Measurements from ENCODE around the gene KDM3B. TPM values are rescaled to one million over a fixed set of nuclear protein-coding genes. Genes with fewer than 3 reads are reported as not detected.

KDM3B gene
- total and polyA plus RNA-seq, 9 of the 15 experiments (the other 6 are each of a cell fraction or from before 2014, with no cell fraction given): 13.8 to 62.8 (median 41.9) TPM

- TF ChIP-seq, protein P1, sequence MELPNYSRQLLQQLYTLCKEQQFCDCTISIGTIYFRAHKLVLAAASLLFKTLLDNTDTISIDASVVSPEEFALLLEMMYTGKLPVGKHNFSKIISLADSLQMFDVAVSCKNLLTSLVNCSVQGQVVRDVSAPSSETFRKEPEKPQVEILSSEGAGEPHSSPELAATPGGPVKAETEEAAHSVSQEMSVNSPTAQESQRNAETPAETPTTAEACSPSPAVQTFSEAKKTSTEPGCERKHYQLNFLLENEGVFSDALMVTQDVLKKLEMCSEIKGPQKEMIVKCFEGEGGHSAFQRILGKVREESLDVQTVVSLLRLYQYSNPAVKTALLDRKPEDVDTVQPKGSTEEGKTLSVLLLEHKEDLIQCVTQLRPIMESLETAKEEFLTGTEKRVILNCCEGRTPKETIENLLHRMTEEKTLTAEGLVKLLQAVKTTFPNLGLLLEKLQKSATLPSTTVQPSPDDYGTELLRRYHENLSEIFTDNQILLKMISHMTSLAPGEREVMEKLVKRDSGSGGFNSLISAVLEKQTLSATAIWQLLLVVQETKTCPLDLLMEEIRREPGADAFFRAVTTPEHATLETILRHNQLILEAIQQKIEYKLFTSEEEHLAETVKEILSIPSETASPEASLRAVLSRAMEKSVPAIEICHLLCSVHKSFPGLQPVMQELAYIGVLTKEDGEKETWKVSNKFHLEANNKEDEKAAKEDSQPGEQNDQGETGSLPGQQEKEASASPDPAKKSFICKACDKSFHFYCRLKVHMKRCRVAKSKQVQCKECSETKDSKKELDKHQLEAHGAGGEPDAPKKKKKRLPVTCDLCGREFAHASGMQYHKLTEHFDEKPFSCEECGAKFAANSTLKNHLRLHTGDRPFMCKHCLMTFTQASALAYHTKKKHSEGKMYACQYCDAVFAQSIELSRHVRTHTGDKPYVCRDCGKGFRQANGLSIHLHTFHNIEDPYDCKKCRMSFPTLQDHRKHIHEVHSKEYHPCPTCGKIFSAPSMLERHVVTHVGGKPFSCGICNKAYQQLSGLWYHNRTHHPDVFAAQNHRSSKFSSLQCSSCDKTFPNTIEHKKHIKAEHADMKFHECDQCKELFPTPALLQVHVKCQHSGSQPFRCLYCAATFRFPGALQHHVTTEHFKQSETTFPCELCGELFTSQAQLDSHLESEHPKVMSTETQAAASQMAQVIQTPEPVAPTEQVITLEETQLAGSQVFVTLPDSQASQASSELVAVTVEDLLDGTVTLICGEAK (IDR thresholded peaks at IDR 0.05): no peak
- TF ChIP-seq, protein P1 (CRISPR knock-in tag; IDR thresholded peaks at IDR 0.05): no peak
- TF ChIP-seq, protein P2, sequence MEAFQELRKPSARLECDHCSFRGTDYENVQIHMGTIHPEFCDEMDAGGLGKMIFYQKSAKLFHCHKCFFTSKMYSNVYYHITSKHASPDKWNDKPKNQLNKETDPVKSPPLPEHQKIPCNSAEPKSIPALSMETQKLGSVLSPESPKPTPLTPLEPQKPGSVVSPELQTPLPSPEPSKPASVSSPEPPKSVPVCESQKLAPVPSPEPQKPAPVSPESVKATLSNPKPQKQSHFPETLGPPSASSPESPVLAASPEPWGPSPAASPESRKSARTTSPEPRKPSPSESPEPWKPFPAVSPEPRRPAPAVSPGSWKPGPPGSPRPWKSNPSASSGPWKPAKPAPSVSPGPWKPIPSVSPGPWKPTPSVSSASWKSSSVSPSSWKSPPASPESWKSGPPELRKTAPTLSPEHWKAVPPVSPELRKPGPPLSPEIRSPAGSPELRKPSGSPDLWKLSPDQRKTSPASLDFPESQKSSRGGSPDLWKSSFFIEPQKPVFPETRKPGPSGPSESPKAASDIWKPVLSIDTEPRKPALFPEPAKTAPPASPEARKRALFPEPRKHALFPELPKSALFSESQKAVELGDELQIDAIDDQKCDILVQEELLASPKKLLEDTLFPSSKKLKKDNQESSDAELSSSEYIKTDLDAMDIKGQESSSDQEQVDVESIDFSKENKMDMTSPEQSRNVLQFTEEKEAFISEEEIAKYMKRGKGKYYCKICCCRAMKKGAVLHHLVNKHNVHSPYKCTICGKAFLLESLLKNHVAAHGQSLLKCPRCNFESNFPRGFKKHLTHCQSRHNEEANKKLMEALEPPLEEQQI (IDR thresholded peaks at IDR 0.05): no peak
- TF ChIP-seq KDM1A (IDR thresholded peaks at IDR 0.05) (peak in 1 of 2 experiments; percentile 79; a peak in 1 of 4 replicates), NRF1 (conservative IDR thresholded peaks at IDR 0.05 in 1 of 2, IDR thresholded peaks at IDR 0.05 in 1 of 2) (peak in 1 of 2 experiments; percentile 21; a peak in 1 of 4 replicates), SP2 (IDR thresholded peaks at IDR 0.05; ENCODE audit: extremely low read depth, low read depth, low read length, poor library complexity, severe bottlenecking) (no peak), KHSRP (IDR thresholded peaks at IDR 0.05) (no peak), PPARD (CRISPR knock-in tag; IDR thresholded peaks at IDR 0.05) (no peak), ZNF224 (CRISPR knock-in tag; IDR thresholded peaks at IDR 0.05) (no peak), CCNT2 (IDR thresholded peaks at IDR 0.05; ENCODE audit: borderline replicate concordance, extremely low read depth, insufficient read length, low read depth, low read length) (no peak), ZBTB7A (IDR thresholded peaks at IDR 0.05; ENCODE audit: borderline replicate concordance, control insufficient read depth, low read depth, low read length) (peak; percentile 71; the same call in 1 of the 2 replicates), CBFA2T2 (conservative IDR thresholded peaks at IDR 0.05) (no peak), NUFIP1 (IDR thresholded peaks at IDR 0.05; ENCODE audit: partially characterized antibody) (no peak), ETV5 (CRISPR knock-in tag; IDR thresholded peaks at IDR 0.05; ENCODE audit: low read depth) (no peak)
- TF ChIP-seq, protein P3, sequence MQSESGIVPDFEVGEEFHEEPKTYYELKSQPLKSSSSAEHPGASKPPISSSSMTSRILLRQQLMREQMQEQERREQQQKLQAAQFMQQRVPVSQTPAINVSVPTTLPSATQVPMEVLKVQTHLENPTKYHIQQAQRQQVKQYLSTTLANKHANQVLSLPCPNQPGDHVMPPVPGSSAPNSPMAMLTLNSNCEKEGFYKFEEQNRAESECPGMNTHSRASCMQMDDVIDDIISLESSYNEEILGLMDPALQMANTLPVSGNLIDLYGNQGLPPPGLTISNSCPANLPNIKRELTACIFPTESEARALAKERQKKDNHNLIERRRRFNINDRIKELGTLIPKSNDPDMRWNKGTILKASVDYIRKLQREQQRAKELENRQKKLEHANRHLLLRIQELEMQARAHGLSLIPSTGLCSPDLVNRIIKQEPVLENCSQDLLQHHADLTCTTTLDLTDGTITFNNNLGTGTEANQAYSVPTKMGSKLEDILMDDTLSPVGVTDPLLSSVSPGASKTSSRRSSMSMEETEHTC (IDR thresholded peaks at IDR 0.05): peak; percentile 85; the same call in 1 of the 2 replicates
Observed at GRCh38 chr5:138338411-138339090, 13.9 kb upstream of the KDM3B start (continued).
